Kidney (tissue), 14 donors: Measurements from ENCODE around the gene SOBP. TPM values are rescaled to one million over a fixed set of nuclear protein-coding genes. Genes with fewer than 3 reads are reported as not detected.

Experiments used
- DNase-seq, 5 donors: peaks; one replicate each; pipeline ENCODE4 v3.0.0-alpha.2; 2013 to 2020
- FAIRE-seq: peaks from 2 replicates; lab custom pipeline; 2012; peaks lifted over from hg19 to GRCh38; lab: Jason Lieb, UNC
- H3K27ac ChIP-seq, 2 donors: one replicate each; pipeline ENCODE4 v1.7.0; 2013; ENCODE audit warnings: low read depth in 2 of 2, low read length in 2 of 2, inconsistent platforms in 1 of 2
- H3K27me3 ChIP-seq: one replicate; pipeline ENCODE4 v1.7.1; 2013; ENCODE audit warnings: low read length, inconsistent platforms; ENCODE audit not compliant: control insufficient read depth, insufficient read depth
- H3K36me3 ChIP-seq, 3 donors: one replicate each; pipeline versions ENCODE4 v1.7.0 to v1.7.1; 2013; ENCODE audit warnings: low read length in 3 of 3, control low read depth in 1 of 3, inconsistent platforms in 1 of 3; ENCODE audit not compliant: insufficient read depth in 3 of 3, control insufficient read depth in 2 of 3
- H3K4me1 ChIP-seq, 3 donors: one replicate each; pipeline versions ENCODE4 v1.7.0 to v1.7.1; 2013; ENCODE audit warnings: low read length in 3 of 3, inconsistent platforms in 1 of 3, low read depth in 1 of 3; ENCODE audit not compliant: control insufficient read depth in 2 of 3, insufficient read depth in 2 of 3
- H3K4me3 ChIP-seq, 3 donors: one replicate each; pipeline versions ENCODE4 v1.7.0 to v1.8.1; 2013; ENCODE audit warnings: low read length in 3 of 3, control low read depth in 1 of 3, inconsistent platforms in 1 of 3
- H3K9ac ChIP-seq, 3 donors: one replicate each; pipeline versions ENCODE4 v1.7.0 to v1.7.1; 2013; ENCODE audit warnings: low read length in 3 of 3, control low read depth in 1 of 3, inconsistent platforms in 1 of 3
- H3K9me3 ChIP-seq, 3 donors: one replicate each; pipeline versions ENCODE4 v1.7.0 to v1.7.1; 2013; ENCODE audit warnings: low read length in 3 of 3, control low read depth in 1 of 3, inconsistent platforms in 1 of 3; ENCODE audit not compliant: control insufficient read depth in 2 of 3, insufficient read depth in 1 of 3
- CTCF ChIP-seq: IDR thresholded peaks from 3 replicates; pipeline ENCODE4 v1.5.1; 2012; ENCODE audit warnings: mild to moderate bottlenecking, moderate library complexity, borderline replicate concordance; ENCODE audit not compliant: insufficient read depth; ENCODE audit errors: extremely low read depth
- intact Hi-C: fragments of 100-400 bp; cut with DNase I; formaldehyde crosslinking; loops from one replicate; pipeline ENCODE4 v1.11.1; 2022
- polyA plus RNA-seq: library from polyadenylated mRNA; stranded (reverse); fragments of 350-450 nt; fragmentation: Illumina TruSeq; extraction: RNeasy Lipid Tissue Mini Kit (QIAGEN cat#74804); gene quantifications from one replicate; pipeline ENCODE4 v1.2.3, GENCODE V29; 2014; ENCODE audit warnings: low read depth, low replicate concordance; ENCODE audit not compliant: insufficient read depth
- total RNA-seq: library from RNA; stranded (reverse); fragmentation: NEBNext Ultra II Directional; extraction: Animal tissue kit (Norgen Biotek cat#: 25700); gene quantifications from one replicate; pipeline ENCODE4 v1.2.1, GENCODE V29; 2021
- donor health status: control.
- donor health status: control.
- donor health status: control.
- donor health status: control.
- donor health status: control.
- donor health status: DM: yes; HTN: yes; CAD: no.
- donor health status: Normal renal cell carcinoma (clear cell type).

The SOBP gene
- total and polyA plus RNA-seq, 2 donors from 2014 or later = 5.4 to 9.5 TPM

GRCh38 chr6:107691062-107691751 lies 201.3 kb downstream of the SOBP start:
- DNase-seq (peak in 4 of 5 donors; percentile 87 to 94 (median 92)), FAIRE-seq (no peak)
- no peak overlapping the region for H3K9ac ChIP-seq

GRCh38 chr6:107692351-107692750 lies 202.4 kb downstream of the SOBP start:
- peaks cover 0 to 4% (median 0%) of the 10 kb centered on the region in 3 donors for H3K4me1 ChIP-seq

More at GRCh38 chr6:107691062-107691751, 201.3 kb downstream of the SOBP start:
- no peak for TF ChIP-seq CTCF
- Histone ChIP-seq H3K4me1 (peaks cover 0 to 4% (median 0%) of the 10 kb centered on the region in 3 donors), H3K36me3 (no peaks in the 10 kb centered on the region), H3K27ac (no peak overlapping the region), H3K9me3 (no peaks in the 10 kb centered on the region), H3K27me3 (no peaks in the 10 kb centered on the region), H3K4me3 (no peak overlapping the region)
- intact Hi-C loops = no loop called here

DNA sequence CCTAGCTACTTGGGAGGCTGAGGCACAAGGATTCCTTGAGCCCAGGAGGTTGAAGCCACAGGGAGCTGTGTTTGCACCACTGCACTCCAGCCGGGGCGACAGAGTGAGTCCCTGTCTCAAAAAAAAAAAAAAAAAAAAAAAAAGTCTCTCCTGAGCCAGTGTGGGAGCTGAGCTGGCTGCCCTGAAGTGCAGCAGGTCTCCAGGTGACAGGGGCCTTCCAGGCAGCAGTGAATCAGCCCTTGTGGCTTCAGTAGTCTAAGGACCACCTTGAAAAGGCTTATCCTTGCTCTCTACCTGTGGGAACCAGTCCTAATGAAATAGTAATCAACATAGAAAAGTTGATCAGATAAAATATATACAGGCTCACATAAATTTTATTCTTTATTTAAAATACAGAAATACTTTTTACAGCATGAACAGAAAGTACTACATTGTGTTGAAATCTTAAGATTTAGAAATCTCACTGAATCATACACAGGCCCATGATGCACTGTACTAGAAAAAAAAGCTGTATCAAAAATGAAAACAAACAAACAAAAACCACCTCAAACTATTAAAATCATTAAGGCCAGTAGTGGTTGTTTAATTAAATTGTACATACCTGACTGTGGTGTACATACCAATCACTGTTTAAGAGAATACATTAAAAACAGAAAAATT lies 205.3 kb downstream of the SOBP start:
- TF ChIP-seq CTCF = no peak
- Histone ChIP-seq H3K4me3 (no peak overlapping the region), H3K36me3 (no peaks in the 10 kb centered on the region), H3K9me3 (no peaks in the 10 kb centered on the region), H3K4me1 (peaks cover 0 to 4% (median 0%) of the 10 kb centered on the region in 3 donors), H3K27me3 (no peaks in the 10 kb centered on the region), H3K27ac (no peak overlapping the region), H3K9ac (no peak overlapping the region)
- intact Hi-C loops = no loop called here
- DNase-seq (no peak), FAIRE-seq (no peak)

More at GRCh38 chr6:107692351-107692750, 202.4 kb downstream of the SOBP start:
- H3K27me3 ChIP-seq = no peaks in the 10 kb centered on the region
- FAIRE-seq (no peak), DNase-seq (peak in 1 of 5 donors; percentile 5)
- H3K36me3 ChIP-seq = no peaks in the 10 kb centered on the region
- no peak overlapping the region for H3K27ac ChIP-seq
- no peaks in the 10 kb centered on the region for H3K9me3 ChIP-seq
- no peak overlapping the region for H3K9ac ChIP-seq
- TF ChIP-seq CTCF = no peak
- intact Hi-C loops = no loop called here
- no peak overlapping the region for H3K4me3 ChIP-seq
